Breast epithelium (tissue), 4 donors: ENCODE data around the gene APOM. TPM values are rescaled to one million over a fixed set of nuclear protein-coding genes. Genes with fewer than 3 reads are reported as not detected.

Source experiments
- DNase-seq, 2 donors: peaks; one replicate each; pipeline ENCODE4 v3.0.0-alpha.2; 2019; ENCODE audit warnings: low spot score in 2 of 2
- H3K27ac ChIP-seq, 2 donors: fragments of 200-600 bp; sonication (generic) in 1 of 2; one replicate each; pipeline ENCODE4 v1.5.1; 2016 to 2019; ENCODE audit warnings: mild to moderate bottlenecking in 1 of 2
- H3K27me3 ChIP-seq, 2 donors: fragments of 200-600 bp; sonication (generic) in 1 of 2; one replicate each; pipeline versions ENCODE4 v1.5.1 to v1.6.0; 2017 to 2019; ENCODE audit warnings: control low read depth in 1 of 2, mild to moderate bottlenecking in 1 of 2
- H3K36me3 ChIP-seq: fragments of 200-600 bp; one replicate; pipeline ENCODE4 v1.5.1; 2019
- H3K4me1 ChIP-seq, 2 donors: fragments of 200-600 bp; sonication (generic); one replicate each; pipeline ENCODE4 v1.5.1; 2016 to 2019; ENCODE audit warnings: control low read depth in 1 of 2
- H3K4me3 ChIP-seq, 3 donors: fragments of 200-600 bp; sonication (generic); 1 replicate in 2 of 3; 2 replicates in 1 of 3; pipeline ENCODE4 v1.5.1; 2016 to 2019; ENCODE audit warnings: mild to moderate bottlenecking in 3 of 3, moderate library complexity in 2 of 3
- H3K9me3 ChIP-seq, 2 donors: fragments of 200-600 bp; sonication (generic) in 1 of 2; one replicate each; pipeline ENCODE4 v1.5.1; 2016 to 2019; ENCODE audit warnings: control low read depth in 1 of 2
- CTCF ChIP-seq, 3 donors: fragments of 450-650 bp; IDR thresholded peaks; one replicate each; pipeline ENCODE4 v1.5.1; 2016 to 2017; ENCODE audit warnings: antibody characterized with exemption in 3 of 3, mild to moderate bottlenecking in 3 of 3, moderate library complexity in 3 of 3
- POLR2A ChIP-seq: fragments of 450-650 bp; IDR thresholded peaks from one replicate; pipeline ENCODE4 v1.6.1; 2016; ENCODE audit warnings: antibody characterized with exemption, mild to moderate bottlenecking, moderate library complexity
- POLR2AphosphoS5 ChIP-seq, 3 donors: sonication (generic); formaldehyde crosslinking; IDR thresholded peaks; one replicate each; pipeline ENCODE4 v1.6.1; 2017; ENCODE audit warnings: antibody characterized with exemption in 3 of 3
- intact Hi-C: fragments of 100-400 bp; cut with DNase I; formaldehyde crosslinking; loops from one replicate; pipeline ENCODE4 v1.15.1; 2023; ENCODE audit warnings: low total_unique reads
- total RNA-seq, 3 donors: library from RNA; depleted of rRNA; stranded (reverse); fragments of >200 nt; gene quantifications; one replicate each; pipeline ENCODE4 v1.1.0, GENCODE V29; 2016

Gene APOM
- total RNA-seq, 3 donors from 2014 or later = 1.3 to 4.8 (median 4.6) TPM

DNA sequence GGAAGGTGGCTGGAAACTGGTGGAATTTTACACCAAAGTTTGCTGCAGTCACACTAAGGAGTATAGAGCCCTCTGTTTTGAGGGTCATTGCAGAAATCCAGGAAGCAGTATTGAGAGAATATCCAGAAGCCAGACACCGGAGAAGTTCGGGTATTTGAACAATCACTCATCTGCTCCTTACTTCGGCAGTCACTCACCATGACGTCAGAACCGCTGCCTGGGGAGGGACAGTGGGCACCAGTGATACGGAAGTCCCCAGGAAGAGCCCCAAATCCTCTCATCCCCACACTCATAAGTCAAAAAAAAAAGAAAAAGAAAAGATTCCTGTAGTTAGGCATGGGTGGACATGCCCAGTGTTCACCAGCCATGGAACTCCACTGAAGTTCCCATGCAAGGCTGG lies 21.2 kb downstream of the APOM start:
- DNase-seq = no peak
- no peaks in the 10 kb centered on the region for H3K4me1 ChIP-seq
- H3K27me3 ChIP-seq = no peaks in the 10 kb centered on the region
- H3K36me3 ChIP-seq = no peaks in the 10 kb centered on the region
- no peak for TF ChIP-seq POLR2A
- TF ChIP-seq POLR2AphosphoS5 (IDR thresholded peaks at IDR 0.05) = no peak
- no peak for TF ChIP-seq CTCF (IDR thresholded peaks at IDR 0.05)
- H3K27ac ChIP-seq = no peak overlapping the region
- no peak overlapping the region for H3K4me3 ChIP-seq
- no peaks in the 10 kb centered on the region for H3K9me3 ChIP-seq
- intact Hi-C loops = no loop called here

GRCh38 chr6:31677955-31678354 lies 22.3 kb downstream of the APOM start:
- Histone ChIP-seq H3K4me1 (no peaks in the 10 kb centered on the region), H3K27me3 (no peaks in the 10 kb centered on the region), H3K27ac (no peak overlapping the region), H3K36me3 (no peaks in the 10 kb centered on the region), H3K4me3 (no peak overlapping the region), H3K9me3 (no peaks in the 10 kb centered on the region)
- DNase-seq = no peak
- TF ChIP-seq CTCF (IDR thresholded peaks at IDR 0.05) = no peak
- TF ChIP-seq POLR2AphosphoS5 (IDR thresholded peaks at IDR 0.05) = no peak
- no peak for TF ChIP-seq POLR2A
- intact Hi-C loops = no loop called here

GRCh38 chr6:31680226-31681134 lies 24.8 kb downstream of the APOM start, which contains the start of gene LY6G5C:
Gene LY6G5C, minus strand, starts transcription at chr6:31681067. Its CDS starts 694 bp downstream, at chr6:31680373.
- Histone ChIP-seq H3K4me3 (peak within 1 kb of the TSS; percentile 45 to 75 (median 58)), H3K27ac (peak within 1 kb of the TSS; percentile 73 to 79), H3K27me3 (no peaks in the 10 kb centered on the region), H3K36me3 (no peaks in the 10 kb centered on the region), H3K4me1 (no peaks in the 10 kb centered on the region), H3K9me3 (no peaks in the 10 kb centered on the region)
- intact Hi-C loops = loop anchor here (5.0 kb wide), 1 partner anchor 157 kb away; no protein-coding TSS in a partner anchor
- DNase-seq = peak; percentile 83 to 87
- peak; percentile 46 to 66 (median 66) for TF ChIP-seq POLR2AphosphoS5 (IDR thresholded peaks at IDR 0.05)
- TF ChIP-seq POLR2A = no peak
- TF ChIP-seq CTCF (IDR thresholded peaks at IDR 0.05) = peak; percentile 47 to 81 (median 76)

DNA sequence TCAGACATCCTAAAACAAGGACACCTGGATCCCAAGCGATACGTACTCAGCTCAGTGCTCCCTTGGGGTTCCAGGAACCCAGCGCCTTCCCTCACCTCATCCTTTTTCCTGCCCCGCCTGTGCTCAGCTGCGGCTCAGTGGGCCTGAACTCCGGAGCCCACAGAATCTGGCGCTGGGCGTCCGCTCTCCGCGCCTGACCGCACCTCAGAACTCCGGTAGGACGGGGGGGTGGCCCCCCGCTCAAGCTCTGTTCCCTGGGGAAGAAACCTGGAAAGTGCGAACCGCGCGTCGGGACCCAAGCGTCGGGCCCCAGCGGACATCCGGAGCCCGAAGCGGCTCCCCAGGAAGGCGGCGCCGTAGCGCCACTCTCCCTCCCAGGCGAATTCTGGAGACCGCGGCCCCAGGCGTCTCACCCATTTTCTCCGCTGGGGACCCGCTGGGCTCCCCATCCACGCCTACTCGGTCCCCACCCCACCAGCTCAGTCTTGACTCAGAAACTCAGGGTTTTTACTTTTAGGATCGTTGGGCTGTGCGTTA lies 25.5 kb downstream of the APOM start:
- H3K27me3 ChIP-seq = no peaks in the 10 kb centered on the region
- no peaks in the 10 kb centered on the region for H3K9me3 ChIP-seq
- TF ChIP-seq POLR2A = no peak
- TF ChIP-seq POLR2AphosphoS5 (IDR thresholded peaks at IDR 0.05) = no peak
- TF ChIP-seq CTCF (IDR thresholded peaks at IDR 0.05) = no peak
- peak overlapping the region; percentile 45 to 75 (median 58) for H3K4me3 ChIP-seq
- intact Hi-C loops = loop anchor here (5.0 kb wide), 1 partner anchor 156 kb away; no protein-coding TSS in a partner anchor
- H3K27ac ChIP-seq = peak overlapping the region; percentile 73 to 79
- no peaks in the 10 kb centered on the region for H3K4me1 ChIP-seq
- H3K36me3 ChIP-seq = no peaks in the 10 kb centered on the region
- no peak for DNase-seq

DNA sequence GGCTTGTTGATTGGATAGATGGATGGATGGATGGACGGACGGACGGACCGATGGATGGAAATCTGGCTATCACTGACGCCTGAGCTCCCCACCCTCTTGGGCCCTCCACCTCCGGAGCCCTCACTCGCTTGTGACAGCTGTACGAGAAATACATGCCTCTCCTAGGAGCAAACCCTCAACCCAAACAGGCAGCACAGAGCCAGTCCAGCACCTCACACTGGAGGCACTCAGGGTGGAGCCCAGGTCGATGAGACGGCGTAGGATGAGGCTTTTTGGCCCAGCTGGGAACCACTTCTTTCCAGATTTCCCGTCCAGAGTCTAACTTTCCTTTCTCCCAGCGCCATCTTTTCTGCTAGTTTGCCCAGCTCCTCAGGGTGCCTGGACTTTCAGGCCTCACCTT lies 27.9 kb downstream of the APOM start:
- Histone ChIP-seq H3K36me3 (peaks cover 8% of the 10 kb centered on the region), H3K27ac (no peak overlapping the region), H3K27me3 (no peaks in the 10 kb centered on the region), H3K4me1 (no peaks in the 10 kb centered on the region), H3K4me3 (no peak overlapping the region), H3K9me3 (no peaks in the 10 kb centered on the region)
- intact Hi-C loops = loop anchor here (5.0 kb wide), 1 partner anchor 154 kb away; no protein-coding TSS in a partner anchor
- no peak for TF ChIP-seq POLR2A
- no peak for TF ChIP-seq POLR2AphosphoS5 (IDR thresholded peaks at IDR 0.05)
- TF ChIP-seq CTCF (IDR thresholded peaks at IDR 0.05) = no peak
- DNase-seq = no peak
